DOHH2 (cell line): ENCODE results near the gene GHDC.

Experiments
- H3F3A ChIP-seq: fragments of 200-600 bp; sonication (generic), shearing (Covaris generic); 2 replicates; pipeline ENCODE4 v1.6.0; 2016; ENCODE audit warnings: antibody characterized with exemption, mild to moderate bottlenecking; ENCODE audit not compliant: control insufficient read depth, insufficient read depth
- H3K27ac ChIP-seq: fragments of 200-600 bp; sonication (generic); 2 replicates; pipeline ENCODE4 v1.5.1; 2014; ENCODE audit warnings: low read depth, mild to moderate bottlenecking, low read length, moderate library complexity
- H3K27me3 ChIP-seq: fragments of 200-600 bp; sonication (generic); 2 replicates; pipeline ENCODE4 v1.6.1; 2014; ENCODE audit warnings: mild to moderate bottlenecking, low read length, mixed read lengths; ENCODE audit not compliant: control insufficient read depth
- H3K36me3 ChIP-seq: fragments of 200-600 bp; sonication (generic); 2 replicates; pipeline ENCODE4 v1.6.1; 2014; ENCODE audit warnings: mild to moderate bottlenecking, low read length, moderate library complexity, mixed read lengths; ENCODE audit not compliant: control insufficient read depth
- H3K4me1 ChIP-seq: fragments of 200-600 bp; sonication (generic); 2 replicates; pipeline ENCODE4 v1.6.1; 2014; ENCODE audit warnings: mild to moderate bottlenecking, low read length, mixed read lengths; ENCODE audit not compliant: control insufficient read depth
- H3K4me2 ChIP-seq: fragments of 200-600 bp; sonication (generic); 2 replicates; pipeline ENCODE4 v1.6.0; 2014; ENCODE audit warnings: mild to moderate bottlenecking, low read length, moderate library complexity
- H3K4me3 ChIP-seq: fragments of 200-600 bp; sonication (generic); 2 replicates; pipeline ENCODE4 v1.5.1; 2014; ENCODE audit warnings: mild to moderate bottlenecking, low read length, mixed read lengths
- H3K79me2 ChIP-seq: fragments of 200-600 bp; sonication (generic); 2 replicates; pipeline ENCODE4 v1.6.1; 2014; ENCODE audit warnings: mild to moderate bottlenecking, low read length, mixed read lengths; ENCODE audit not compliant: control insufficient read depth
- H3K9me2 ChIP-seq: fragments of 200-600 bp; sonication (generic); replicated peaks from 2 replicates; pipeline ENCODE4 v1.6.1; 2014; ENCODE audit warnings: mild to moderate bottlenecking, low read length, mixed read lengths; ENCODE audit not compliant: control insufficient read depth
- H3K9me3 ChIP-seq: fragments of 200-600 bp; sonication (generic); 2 replicates; pipeline ENCODE4 v1.6.1; 2014; ENCODE audit warnings: antibody characterized with exemption, low read length, mixed read lengths; ENCODE audit not compliant: control insufficient read depth, insufficient read depth
- H4K20me1 ChIP-seq: fragments of 200-600 bp; sonication (generic); 2 replicates; pipeline ENCODE4 v1.6.0; 2014; ENCODE audit warnings: low read depth, mild to moderate bottlenecking, antibody characterized with exemption, low read length, moderate library complexity; ENCODE audit not compliant: control insufficient read depth, insufficient read depth
- CTCF ChIP-seq: fragments of 200-600 bp; sonication (generic); IDR thresholded peaks from one replicate; pipeline ENCODE4 v1.5.1; 2014; ENCODE audit warnings: antibody characterized with exemption, mild to moderate bottlenecking, low read depth, low read length; ENCODE audit not compliant: poor library complexity, severe bottlenecking
- EZH2phosphoT487 ChIP-seq: fragments of 200-600 bp; sonication (generic); IDR thresholded peaks from 2 replicates; pipeline ENCODE4 v1.6.1; 2017; ENCODE audit warnings: borderline replicate concordance, mild to moderate bottlenecking, antibody characterized with exemption, low read length, moderate library complexity, mixed read lengths

GHDC gene

GRCh38 chr17:42191275-42191608 lies 3.1 kb downstream of the GHDC start:
- Histone ChIP-seq H3K9me3 (no peaks in the 10 kb centered on the region), H3K27ac (no peak overlapping the region), H3K36me3 (no peaks in the 10 kb centered on the region), H3K4me2 (no peak overlapping the region), H4K20me1 (no peaks in the 10 kb centered on the region), H3K4me1 (peaks cover 20% of the 10 kb centered on the region), H3K27me3 (no peaks in the 10 kb centered on the region), H3F3A (no peaks in the 10 kb centered on the region), H3K79me2 (peaks cover 11% of the 10 kb centered on the region), H3K4me3 (no peak overlapping the region), H3K9me2 (no peaks in the 10 kb centered on the region)
- TF ChIP-seq CTCF: no peak
- TF ChIP-seq EZH2phosphoT487: no peak

GRCh38 chr17:42190491-42191274 lies 3.6 kb downstream of the GHDC start:
- no peaks in the 10 kb centered on the region for H3K9me2 ChIP-seq
- H3K4me1 ChIP-seq: peaks cover 15% of the 10 kb centered on the region
- H3K4me2 ChIP-seq: no peak overlapping the region
- H3K36me3 ChIP-seq: no peaks in the 10 kb centered on the region
- TF ChIP-seq EZH2phosphoT487 (no peak), CTCF (no peak)
- peaks cover 11% of the 10 kb centered on the region for H3K79me2 ChIP-seq
- no peaks in the 10 kb centered on the region for H3K9me3 ChIP-seq
- H3K4me3 ChIP-seq: no peak overlapping the region
- no peaks in the 10 kb centered on the region for H3F3A ChIP-seq
- H3K27ac ChIP-seq: no peak overlapping the region
- no peaks in the 10 kb centered on the region for H3K27me3 ChIP-seq
- no peaks in the 10 kb centered on the region for H4K20me1 ChIP-seq

- Histone ChIP-seq H3K9me3 (no peaks in the 10 kb centered on the region), H4K20me1 (no peaks in the 10 kb centered on the region), H3K36me3 (no peaks in the 10 kb centered on the region), H3K9me2 (no peaks in the 10 kb centered on the region), H3K27ac (no peak overlapping the region), H3K4me3 (no peak overlapping the region), H3F3A (no peaks in the 10 kb centered on the region), H3K27me3 (no peaks in the 10 kb centered on the region), H3K4me2 (no peak overlapping the region), H3K79me2 (peaks cover 11% of the 10 kb centered on the region), H3K4me1 (peaks cover 17% of the 10 kb centered on the region)
- TF ChIP-seq EZH2phosphoT487 (no peak), CTCF (no peak)
Measured at GRCh38 chr17:42189651-42189965, 4.7 kb downstream of the GHDC start.
